PC-9 (cell line): ENCODE measurements around the gene CFAP20DC. TPM values are rescaled to one million over a fixed set of nuclear protein-coding genes. Genes with fewer than 3 reads are reported as not detected.

Experiments used
- BruUV-seq: library from RNA; stranded (reverse); fragments of 400-500 nt; replicated peaks from 2 replicates; lab custom pipeline; 2021; lab: Mats Ljungman, UMichigan
- CTCF ChIA-PET: fragments of 300-600 bp; sonication (Branson Sonifier 250); formaldehyde crosslinking; loops from one replicate; lab custom pipeline; 2022; ENCODE audit warnings: antibody characterized with exemption; lab: Charles Lee
- POLR2A ChIA-PET: fragments of 300-600 bp; sonication (Branson Sonifier 250); formaldehyde crosslinking; loops from one replicate; lab custom pipeline; 2022; ENCODE audit warnings: antibody characterized with exemption; ENCODE audit not compliant: unreplicated experiment; lab: Charles Lee
- DNase-seq, 2 experiments: peaks; one replicate each; pipeline versions ENCODE4 v3.0.0 to v3.0.0-alpha.2; 2015 to 2022; ENCODE audit warnings: mixed read lengths in 1 of 2
- H2AFZ ChIP-seq: fragments of 200-600 bp; sonication (generic); 2 replicates; pipeline ENCODE4 v1.8.1; 2017; ENCODE audit warnings: antibody characterized with exemption
- H3F3A ChIP-seq: fragments of 200-600 bp; sonication (generic); 2 replicates; pipeline ENCODE4 v1.8.1; 2017; ENCODE audit warnings: antibody characterized with exemption, mild to moderate bottlenecking, low read depth; ENCODE audit not compliant: insufficient read depth
- H3K27ac ChIP-seq: fragments of 200-600 bp; sonication (generic); 2 replicates; pipeline ENCODE4 v1.6.1; 2016; ENCODE audit warnings: mixed run types
- H3K27me3 ChIP-seq: fragments of 200-600 bp; sonication (generic); 2 replicates; pipeline ENCODE4 v1.6.1; 2016; ENCODE audit warnings: low read depth, mixed run types; ENCODE audit not compliant: insufficient read depth
- H3K36me3 ChIP-seq: fragments of 200-600 bp; sonication (generic); 2 replicates; pipeline ENCODE4 v1.6.1; 2016; ENCODE audit warnings: low read depth, mixed run types
- H3K4me1 ChIP-seq: fragments of 200-600 bp; sonication (generic); replicated peaks from 2 replicates; pipeline ENCODE4 v1.6.1; 2016; ENCODE audit warnings: mixed run types; ENCODE audit not compliant: insufficient read depth
- H3K4me2 ChIP-seq: fragments of 200-600 bp; sonication (generic); 2 replicates; pipeline ENCODE4 v1.6.1; 2017; ENCODE audit warnings: mixed run types
- H3K4me3 ChIP-seq: fragments of 200-600 bp; sonication (generic); 2 replicates; pipeline ENCODE4 v1.6.1; 2016; ENCODE audit warnings: mixed run types
- H3K79me2 ChIP-seq: fragments of 200-600 bp; sonication (generic); 2 replicates; pipeline ENCODE4 v1.6.1; 2017; ENCODE audit warnings: low read depth, mixed run types
- H3K9me2 ChIP-seq: fragments of 200-600 bp; sonication (generic); 2 replicates; pipeline ENCODE4 v1.8.1; 2017; ENCODE audit warnings: mild to moderate bottlenecking; ENCODE audit not compliant: insufficient read depth
- H3K9me3 ChIP-seq: fragments of 200-600 bp; sonication (generic); 2 replicates; pipeline ENCODE4 v1.8.1; 2016; ENCODE audit warnings: low read depth; ENCODE audit not compliant: insufficient read depth
- H4K20me1 ChIP-seq: fragments of 200-600 bp; sonication (generic); 2 replicates; pipeline ENCODE4 v1.8.1; 2017; ENCODE audit not compliant: insufficient read depth
- EZH2 ChIP-seq: fragments of 200-600 bp; sonication (generic); IDR thresholded peaks from 2 replicates; pipeline ENCODE4 v1.8.0; 2017; ENCODE audit warnings: antibody characterized with exemption, low read depth
- intact Hi-C: fragments of 100-400 bp; cut with micrococcal nuclease; formaldehyde crosslinking; loops from one replicate; pipeline ENCODE4 v1.10.0; 2022; ENCODE audit not compliant: unreplicated experiment
- total RNA-seq: library from RNA; stranded (reverse); gene quantifications from 2 replicates; pipeline ENCODE4 v1.2.3, GENCODE V29; 2021
- TF ChIP-seq, protein P1 (sequence below): fragments of 200-600 bp; sonication (generic); conservative IDR thresholded peaks from 2 replicates; pipeline ENCODE4 v1.6.1; 2017; ENCODE audit warnings: mixed run types, antibody characterized with exemption, mild to moderate bottlenecking, moderate library complexity

Gene CFAP20DC
- total RNA-seq, 1 experiment from 2014 or later = 6.7 TPM

DNA sequence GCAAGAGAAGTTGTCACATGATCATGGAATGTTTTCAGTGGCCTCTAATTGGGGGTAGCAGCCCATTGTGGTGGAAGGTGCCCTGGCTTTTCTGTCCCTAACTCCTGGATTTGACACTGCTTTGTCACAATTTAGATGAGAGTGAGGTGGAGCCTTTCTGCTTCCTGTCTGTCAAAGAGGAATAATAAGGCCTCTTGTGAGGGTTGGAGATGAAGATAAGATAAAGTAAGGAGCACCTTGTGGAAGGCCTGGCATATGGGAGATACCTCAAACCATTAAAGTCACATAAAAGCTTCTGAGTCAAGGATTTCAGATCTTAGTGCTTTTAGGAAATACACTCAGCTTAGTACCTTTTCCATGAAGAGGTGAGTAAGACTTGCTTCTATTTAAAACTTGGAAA lies 210.6 kb downstream of the CFAP20DC start:
- intact Hi-C loops = no loop called here
- Histone ChIP-seq H3K4me1 (no peaks in the 10 kb centered on the region), H4K20me1 (no peaks in the 10 kb centered on the region), H3F3A (no peaks in the 10 kb centered on the region), H3K9me2 (no peaks in the 10 kb centered on the region), H3K27ac (no peak overlapping the region), H3K4me3 (no peak overlapping the region), H2AFZ (no peak overlapping the region), H3K27me3 (no peaks in the 10 kb centered on the region), H3K9me3 (no peaks in the 10 kb centered on the region), H3K79me2 (no peaks in the 10 kb centered on the region), H3K4me2 (no peak overlapping the region), H3K36me3 (no peaks in the 10 kb centered on the region)
- ChIA-PET POLR2A (no interaction called here), CTCF (interaction anchor here (0.5 kb wide), 1 partner anchor 112 kb away, joined by 4 read pairs; no protein-coding TSS in a partner anchor)
- DNase-seq = no peak
- BruUV-seq = no TSS peak
- no peak for TF ChIP-seq EZH2
- TF ChIP-seq, protein P1, sequence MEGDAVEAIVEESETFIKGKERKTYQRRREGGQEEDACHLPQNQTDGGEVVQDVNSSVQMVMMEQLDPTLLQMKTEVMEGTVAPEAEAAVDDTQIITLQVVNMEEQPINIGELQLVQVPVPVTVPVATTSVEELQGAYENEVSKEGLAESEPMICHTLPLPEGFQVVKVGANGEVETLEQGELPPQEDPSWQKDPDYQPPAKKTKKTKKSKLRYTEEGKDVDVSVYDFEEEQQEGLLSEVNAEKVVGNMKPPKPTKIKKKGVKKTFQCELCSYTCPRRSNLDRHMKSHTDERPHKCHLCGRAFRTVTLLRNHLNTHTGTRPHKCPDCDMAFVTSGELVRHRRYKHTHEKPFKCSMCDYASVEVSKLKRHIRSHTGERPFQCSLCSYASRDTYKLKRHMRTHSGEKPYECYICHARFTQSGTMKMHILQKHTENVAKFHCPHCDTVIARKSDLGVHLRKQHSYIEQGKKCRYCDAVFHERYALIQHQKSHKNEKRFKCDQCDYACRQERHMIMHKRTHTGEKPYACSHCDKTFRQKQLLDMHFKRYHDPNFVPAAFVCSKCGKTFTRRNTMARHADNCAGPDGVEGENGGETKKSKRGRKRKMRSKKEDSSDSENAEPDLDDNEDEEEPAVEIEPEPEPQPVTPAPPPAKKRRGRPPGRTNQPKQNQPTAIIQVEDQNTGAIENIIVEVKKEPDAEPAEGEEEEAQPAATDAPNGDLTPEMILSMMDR = no peak

DNA sequence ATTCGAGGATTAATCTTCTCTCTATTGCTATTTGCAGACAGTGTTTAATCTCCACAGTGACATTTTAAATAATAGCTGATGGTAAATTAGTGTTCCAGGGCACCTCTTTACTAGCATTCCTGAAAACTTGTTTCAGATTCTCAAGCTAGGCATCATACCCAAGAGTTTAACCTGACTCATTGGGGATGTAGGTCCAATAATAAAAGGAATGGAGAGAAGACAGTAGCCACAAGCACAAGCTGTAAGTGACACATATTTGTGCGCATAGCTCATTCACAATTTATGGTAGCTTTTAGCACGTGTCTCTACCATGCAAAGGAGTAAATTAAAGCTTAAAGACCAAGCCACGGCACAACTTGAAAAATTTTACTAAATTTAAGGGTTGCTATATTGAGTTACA lies 212.0 kb downstream of the CFAP20DC start:
- Histone ChIP-seq H3K4me1 (no peaks in the 10 kb centered on the region), H3K9me2 (no peaks in the 10 kb centered on the region), H3K27me3 (no peaks in the 10 kb centered on the region), H3K79me2 (no peaks in the 10 kb centered on the region), H3K36me3 (no peaks in the 10 kb centered on the region), H3K9me3 (no peaks in the 10 kb centered on the region), H3F3A (no peaks in the 10 kb centered on the region), H2AFZ (no peak overlapping the region), H3K4me2 (no peak overlapping the region), H3K27ac (no peak overlapping the region), H4K20me1 (no peaks in the 10 kb centered on the region), H3K4me3 (no peak overlapping the region)
- no TSS peak for BruUV-seq
- intact Hi-C loops = no loop called here
- TF ChIP-seq, protein P1 = no peak
- TF ChIP-seq EZH2 = no peak
- ChIA-PET POLR2A (interaction anchor here (0.6 kb wide), 1 partner anchor 182 kb away, joined by 3 read pairs; no protein-coding TSS in a partner anchor), CTCF (interaction anchor here (0.6 kb wide), 1 partner anchor 119 kb away, joined by 3 read pairs; no protein-coding TSS in a partner anchor)
- DNase-seq = no peak

DNA sequence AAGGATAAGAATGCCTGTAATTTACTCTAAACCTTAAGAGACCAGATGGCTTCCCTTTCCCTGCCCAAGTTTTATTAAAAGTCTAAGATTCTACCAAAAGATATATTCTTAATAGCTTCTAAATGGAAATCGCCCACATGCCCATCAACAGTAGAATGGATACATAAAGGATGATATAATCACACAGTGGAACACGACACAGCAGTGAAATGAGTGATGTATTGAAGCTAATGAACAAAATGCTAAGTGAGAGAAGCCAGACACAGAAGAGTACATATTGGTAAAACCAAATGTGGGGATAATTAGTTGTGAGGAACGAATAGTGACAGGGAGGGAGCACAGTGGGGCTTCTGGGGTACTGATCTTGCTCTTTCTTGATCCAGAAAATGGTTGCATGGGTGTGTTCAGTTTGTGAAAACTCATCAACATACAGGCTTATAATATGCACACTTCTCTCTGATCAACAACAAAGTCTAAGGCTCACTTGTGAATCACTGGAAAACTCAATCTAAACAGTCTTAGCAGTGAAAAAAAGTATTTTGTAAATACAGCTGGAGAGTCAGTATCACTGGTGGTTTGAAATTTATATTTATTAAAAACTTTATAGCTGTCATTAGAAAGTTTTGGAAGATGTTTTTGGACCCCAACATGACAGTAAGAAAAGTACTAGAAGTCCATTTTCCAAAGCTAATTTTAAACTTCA lies 212.5 kb downstream of the CFAP20DC start:
- Histone ChIP-seq H3F3A (no peaks in the 10 kb centered on the region), H3K27ac (no peak overlapping the region), H3K4me3 (no peak overlapping the region), H2AFZ (no peak overlapping the region), H3K9me2 (no peaks in the 10 kb centered on the region), H3K79me2 (no peaks in the 10 kb centered on the region), H3K27me3 (no peaks in the 10 kb centered on the region), H4K20me1 (no peaks in the 10 kb centered on the region), H3K4me2 (no peak overlapping the region), H3K4me1 (no peaks in the 10 kb centered on the region), H3K9me3 (no peaks in the 10 kb centered on the region), H3K36me3 (no peaks in the 10 kb centered on the region)
- intact Hi-C loops = no loop called here
- no peak for DNase-seq
- ChIA-PET POLR2A (no interaction called here), CTCF (interaction anchor here (0.6 kb wide), 1 partner anchor 119 kb away, joined by 3 read pairs; no protein-coding TSS in a partner anchor)
- BruUV-seq = no TSS peak
- TF ChIP-seq, protein P1 = no peak
